ENCODE measurements around the gene RAPGEF5.

Gene RAPGEF5

GRCh38 chr7:22194658-22195273 is 162.2 kb downstream of the RAPGEF5 start:
- TF ChIP-seq, protein P1, sequence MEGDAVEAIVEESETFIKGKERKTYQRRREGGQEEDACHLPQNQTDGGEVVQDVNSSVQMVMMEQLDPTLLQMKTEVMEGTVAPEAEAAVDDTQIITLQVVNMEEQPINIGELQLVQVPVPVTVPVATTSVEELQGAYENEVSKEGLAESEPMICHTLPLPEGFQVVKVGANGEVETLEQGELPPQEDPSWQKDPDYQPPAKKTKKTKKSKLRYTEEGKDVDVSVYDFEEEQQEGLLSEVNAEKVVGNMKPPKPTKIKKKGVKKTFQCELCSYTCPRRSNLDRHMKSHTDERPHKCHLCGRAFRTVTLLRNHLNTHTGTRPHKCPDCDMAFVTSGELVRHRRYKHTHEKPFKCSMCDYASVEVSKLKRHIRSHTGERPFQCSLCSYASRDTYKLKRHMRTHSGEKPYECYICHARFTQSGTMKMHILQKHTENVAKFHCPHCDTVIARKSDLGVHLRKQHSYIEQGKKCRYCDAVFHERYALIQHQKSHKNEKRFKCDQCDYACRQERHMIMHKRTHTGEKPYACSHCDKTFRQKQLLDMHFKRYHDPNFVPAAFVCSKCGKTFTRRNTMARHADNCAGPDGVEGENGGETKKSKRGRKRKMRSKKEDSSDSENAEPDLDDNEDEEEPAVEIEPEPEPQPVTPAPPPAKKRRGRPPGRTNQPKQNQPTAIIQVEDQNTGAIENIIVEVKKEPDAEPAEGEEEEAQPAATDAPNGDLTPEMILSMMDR (IDR thresholded peaks at IDR 0.05) = no peak
- no peak for TF ChIP-seq ZFX (IDR thresholded peaks at IDR 0.05; ENCODE audit: borderline replicate concordance)
- H3K27ac ChIP-seq = no peak overlapping the region

DNA sequence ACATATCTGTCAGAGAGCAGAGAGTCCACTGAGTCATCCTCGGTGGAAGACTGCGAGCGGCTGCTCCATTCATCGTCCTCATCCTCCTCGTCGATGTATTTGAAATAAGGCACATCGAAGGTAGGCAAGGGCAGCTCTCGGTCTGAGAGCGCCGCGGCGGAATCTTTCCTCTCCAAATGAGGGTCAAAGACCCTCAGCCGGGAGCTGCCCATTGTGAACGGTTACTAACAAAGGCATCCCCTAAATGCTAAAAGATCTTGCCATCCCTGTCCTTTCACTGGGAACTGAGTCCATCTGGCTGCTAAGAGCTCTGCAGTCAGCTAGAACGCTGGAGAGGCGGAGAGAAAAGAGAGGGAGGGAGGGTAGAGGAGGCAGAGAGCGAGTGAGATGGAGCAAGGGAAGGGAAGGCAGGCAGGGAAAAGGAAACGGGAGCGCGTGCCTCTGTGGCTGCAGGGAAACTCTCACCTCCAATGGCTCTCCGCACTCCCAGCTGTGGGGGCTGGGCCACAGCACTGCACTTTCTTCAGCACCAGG is 163.4 kb downstream of the RAPGEF5 start:
- no peak overlapping the region for H3K27ac ChIP-seq
- TF ChIP-seq ZFX (IDR thresholded peaks at IDR 0.05; ENCODE audit: borderline replicate concordance) = no peak
- TF ChIP-seq, protein P1 (IDR thresholded peaks at IDR 0.05) = no peak

DNA sequence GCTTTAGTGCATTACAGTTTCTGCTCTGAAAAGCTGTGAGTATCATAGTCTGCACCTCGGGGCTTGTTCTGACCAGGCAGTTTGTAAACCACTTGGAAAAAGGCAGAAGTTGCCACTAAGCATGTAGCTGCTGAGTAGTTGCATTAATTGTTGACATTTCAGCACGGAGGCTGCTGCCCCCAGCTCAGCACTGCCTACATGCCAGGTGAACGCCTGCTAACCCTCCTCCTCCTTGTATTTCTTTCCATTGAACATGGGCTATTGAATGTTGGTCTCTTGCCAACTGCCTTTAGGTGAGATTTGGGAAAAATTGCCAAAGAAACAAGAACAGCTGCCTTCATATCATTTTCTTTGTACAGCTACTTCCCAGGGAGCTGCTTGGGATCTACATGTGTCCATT is 164.2 kb downstream of the RAPGEF5 start:
- TF ChIP-seq ZFX (IDR thresholded peaks at IDR 0.05; ENCODE audit: borderline replicate concordance) = no peak
- TF ChIP-seq, protein P1 (IDR thresholded peaks at IDR 0.05) = no peak
- no peak overlapping the region for H3K27ac ChIP-seq

DNA sequence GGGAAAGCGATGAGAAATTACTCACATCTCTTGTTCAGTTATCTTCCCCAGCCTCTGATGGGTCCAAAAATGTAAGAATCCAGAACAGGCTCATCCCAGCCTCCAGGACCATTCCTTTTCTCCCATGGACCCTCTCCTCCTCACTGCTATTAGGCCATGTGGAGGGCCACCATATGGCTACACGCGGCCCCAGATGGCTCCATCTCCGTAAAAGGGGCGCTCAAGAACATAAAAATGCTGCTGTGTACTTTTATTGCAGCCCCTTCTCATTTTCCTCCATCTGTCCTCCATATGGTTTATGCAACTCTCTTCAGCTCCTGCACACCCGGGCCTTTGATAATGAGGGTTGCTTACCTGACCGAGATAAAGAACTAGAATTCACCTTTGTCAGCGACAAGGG is 166.2 kb downstream of the RAPGEF5 start:
- no peak overlapping the region for H3K27ac ChIP-seq
- no peak for TF ChIP-seq ZFX (IDR thresholded peaks at IDR 0.05; ENCODE audit: borderline replicate concordance)
- TF ChIP-seq, protein P1 (IDR thresholded peaks at IDR 0.05) = no peak

GRCh38 chr7:22189741-22190140 is 167.2 kb downstream of the RAPGEF5 start:
- no peak for TF ChIP-seq ZFX (IDR thresholded peaks at IDR 0.05; ENCODE audit: borderline replicate concordance)
- TF ChIP-seq, protein P1 (IDR thresholded peaks at IDR 0.05) = no peak
- no peak overlapping the region for H3K27ac ChIP-seq

GRCh38 chr7:22189230-22189629 is 167.7 kb downstream of the RAPGEF5 start:
- H3K27ac ChIP-seq = no peak overlapping the region
- TF ChIP-seq, protein P1 (IDR thresholded peaks at IDR 0.05) = no peak
- no peak for TF ChIP-seq ZFX (IDR thresholded peaks at IDR 0.05; ENCODE audit: borderline replicate concordance)

- TF ChIP-seq, protein P1 (IDR thresholded peaks at IDR 0.05) = no peak
- no peak for TF ChIP-seq ZFX (IDR thresholded peaks at IDR 0.05; ENCODE audit: borderline replicate concordance)
- no peak overlapping the region for H3K27ac ChIP-seq
Observed at GRCh38 chr7:22187691-22188348, 169.1 kb downstream of the RAPGEF5 start.

Data from 22Rv1 (cell line).